Heart left ventricle (tissue), 13 donors: Measurements from ENCODE around the gene CD300E.

Experiments
- CTCF ChIP-seq, 12 donors: fragments of 200-600 bp; sonication (generic) in 4 of 12; IDR thresholded peaks; one replicate each; pipeline versions ENCODE4 v1.5.0 to v1.8.0; 2018 to 2022; ENCODE audit warnings: antibody characterized with exemption in 12 of 12, mild to moderate bottlenecking in 5 of 12
- POLR2A ChIP-seq, 2 donors: fragments of 450-650 bp; IDR thresholded peaks; one replicate each; pipeline ENCODE4 v1.6.1; 2017; ENCODE audit warnings: antibody characterized with exemption in 2 of 2, mild to moderate bottlenecking in 2 of 2, moderate library complexity in 2 of 2
- donor health status: ischemic (EF 13 %, LVEDD 7.1; RV severe dilation, severe dysfunction).
- donor health status: DM: no; HTN: yes; CAD: no.
- donor health status: DM: no; HTN: no; CAD: no.
- donor health status: ischemic (EF 25% LVEDD 6.9; RV normal size, moderate dysfunction).
- donor health status: ischemic (EF 25% LVEDD 5.7; RV mildly dilated, moderate dysfunction).
- donor health status: ischemic (EF 35%, LVEDD 5.7; RV mildly dilated, moderate dysfunction).
- donor health status: nonischemic (EF 11% LVEDD 7.7; RV severe dilation, severe dysfunction).
- donor health status: DM: yes; HTN: yes; CAD: no.
- donor health status: PGD.
- donor health status: ischemic (EF 29% LVEDD 5.4; RV normal size, mild dysfunction).
- donor health status: nonischemic (EF 23%, LVEDD 6.1; RV moderate dilation, normal function).

GRCh38 chr17:74645010-74645409 is 21.5 kb upstream of the CD300E start:
- TF ChIP-seq CTCF (IDR thresholded peaks at IDR 0.05) (no peak), POLR2A (IDR thresholded peaks at IDR 0.05) (no peak)
